Right lobe of liver (tissue), 4 donors: ENCODE data around the gene PAX2.

Source experiments
- CTCF ChIP-seq, 4 donors: fragments of 200-600 bp in 3 of 4; fragments of 450-650 bp in 1 of 4; IDR thresholded peaks; one replicate each; pipeline versions ENCODE4 v1.5.1 to v1.8.0; 2016 to 2022; ENCODE audit warnings: antibody characterized with exemption in 4 of 4, mild to moderate bottlenecking in 2 of 4
- POLR2A ChIP-seq: fragments of 450-650 bp; IDR thresholded peaks from one replicate; pipeline ENCODE4 v1.6.1; 2017; ENCODE audit warnings: antibody characterized with exemption, mild to moderate bottlenecking
- donor health status: DM: no; HTN: no; CAD: no.
- donor health status: DM: no; HTN: no; CAD: no.
- donor health status: DM: no; HTN: yes; CAD: no.

GRCh38 chr10:100781145-100781665 lies 35.8 kb downstream of the PAX2 start:
- TF ChIP-seq CTCF (IDR thresholded peaks at IDR 0.05): no peak
- TF ChIP-seq POLR2A: no peak
